Frontal cortex (tissue), 4 donors: ENCODE data around the gene AKAP17A. TPM values are rescaled to one million over a fixed set of nuclear protein-coding genes. Genes with fewer than 3 reads are reported as not detected.

ENCODE experiments used
- DNase-seq, 2 donors: peaks; one replicate each; pipeline ENCODE4 v3.0.0; 2012; ENCODE audit warnings: low spot score in 2 of 2
- FAIRE-seq: peaks from 2 replicates; lab custom pipeline; 2012; peaks lifted over from hg19 to GRCh38; lab: Jason Lieb, UNC
- total RNA-seq: library from RNA; depleted of rRNA; stranded (reverse); fragments of >200 nt; gene quantifications from one replicate; pipeline ENCODE4 v1.2.3, GENCODE V29; 2014
- donor health status: control.
- donor health status: control.
- donor health status: control.

AKAP17A gene
- total RNA-seq, 1 donor from 2014 or later = 12.2 TPM

DNA sequence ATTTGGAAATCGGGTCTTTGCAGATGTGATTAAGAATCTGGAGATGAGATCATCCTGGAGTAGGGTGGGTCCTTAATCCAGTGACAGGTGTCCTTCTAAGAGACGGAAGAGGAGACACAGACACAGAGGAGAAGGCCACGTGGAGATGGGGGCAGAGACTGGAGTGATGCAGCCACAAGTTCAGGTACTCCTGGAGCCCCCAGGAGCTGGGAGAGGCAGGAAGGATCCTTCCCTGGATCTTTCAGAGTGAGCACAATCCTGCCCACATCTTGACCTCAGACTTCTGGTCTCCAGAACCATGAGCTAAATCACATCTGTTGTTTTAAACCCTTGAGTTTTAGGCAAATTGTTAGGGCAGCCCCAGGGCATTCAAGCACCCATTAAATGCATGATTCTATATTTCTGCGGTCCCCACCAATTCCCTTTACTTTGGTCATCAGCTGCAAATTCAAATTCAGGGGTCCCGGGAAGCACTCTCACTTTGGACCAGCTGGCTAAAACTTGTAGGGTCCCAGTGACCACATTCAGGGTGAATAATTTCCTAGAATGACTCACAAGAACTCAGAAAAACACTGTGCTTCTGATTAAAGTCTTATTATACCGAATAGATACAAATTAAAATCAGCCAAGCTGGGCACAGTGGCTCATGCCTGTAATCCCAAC lies 12.8 kb upstream of the AKAP17A start:
- FAIRE-seq = no peak
- DNase-seq = no peak

DNA sequence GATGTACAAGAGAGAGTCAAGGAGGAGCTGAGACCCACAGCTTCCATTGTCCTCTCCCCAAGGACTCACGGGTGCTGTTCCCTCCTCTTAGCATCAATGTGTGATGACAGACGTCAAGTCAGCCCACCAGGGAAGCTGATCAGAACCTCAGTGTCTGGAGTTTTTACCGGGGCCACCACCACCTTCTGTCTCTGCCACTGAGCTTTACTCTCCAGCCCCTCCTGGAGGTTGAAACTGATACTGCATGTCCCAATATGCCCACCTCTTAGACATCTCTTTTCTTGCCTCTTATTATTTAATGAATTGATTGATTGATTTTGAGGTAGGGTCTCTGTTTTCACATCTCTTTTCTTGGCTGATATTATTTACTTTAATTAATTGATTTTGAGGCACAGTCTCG lies 10.3 kb upstream of the AKAP17A start:
- no peak for FAIRE-seq
- DNase-seq = no peak

DNA sequence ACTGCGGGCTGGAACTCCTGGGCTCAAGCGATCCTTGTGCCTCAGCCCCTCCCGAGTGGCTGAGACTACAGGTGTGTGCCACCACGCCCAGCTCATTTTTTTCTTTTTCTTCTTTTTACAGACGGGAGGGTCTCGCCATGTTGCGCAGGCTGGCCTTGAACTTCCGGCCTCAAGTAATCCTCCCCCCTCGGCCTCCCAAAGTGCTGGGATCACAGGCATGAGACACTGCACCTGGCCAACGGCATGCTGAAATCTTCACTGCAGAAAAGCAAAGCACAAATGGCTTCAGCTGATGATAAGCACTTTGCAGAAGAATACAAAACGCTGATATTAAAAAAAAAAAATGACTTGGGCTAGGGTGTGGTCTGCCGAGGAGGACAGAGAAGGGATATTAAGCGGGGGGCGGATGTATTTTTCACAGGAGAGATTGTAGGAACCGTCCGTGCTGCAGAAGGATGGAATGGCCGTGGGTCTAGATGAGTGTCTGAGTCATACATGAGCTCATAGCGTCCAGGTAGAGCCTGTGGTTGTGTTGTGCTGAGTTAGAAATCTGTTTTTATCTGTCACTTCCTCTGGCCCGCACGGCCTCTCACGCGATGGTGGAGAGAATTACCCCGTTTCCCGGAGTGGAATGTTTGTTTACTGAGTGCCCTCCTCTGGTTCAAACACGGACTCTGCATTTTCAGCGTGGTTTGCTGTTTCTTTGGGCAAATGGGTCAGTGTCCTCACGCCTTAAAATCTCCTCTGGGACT lies 8.5 kb upstream of the AKAP17A start:
- DNase-seq (no peak), FAIRE-seq (no peak)

DNA sequence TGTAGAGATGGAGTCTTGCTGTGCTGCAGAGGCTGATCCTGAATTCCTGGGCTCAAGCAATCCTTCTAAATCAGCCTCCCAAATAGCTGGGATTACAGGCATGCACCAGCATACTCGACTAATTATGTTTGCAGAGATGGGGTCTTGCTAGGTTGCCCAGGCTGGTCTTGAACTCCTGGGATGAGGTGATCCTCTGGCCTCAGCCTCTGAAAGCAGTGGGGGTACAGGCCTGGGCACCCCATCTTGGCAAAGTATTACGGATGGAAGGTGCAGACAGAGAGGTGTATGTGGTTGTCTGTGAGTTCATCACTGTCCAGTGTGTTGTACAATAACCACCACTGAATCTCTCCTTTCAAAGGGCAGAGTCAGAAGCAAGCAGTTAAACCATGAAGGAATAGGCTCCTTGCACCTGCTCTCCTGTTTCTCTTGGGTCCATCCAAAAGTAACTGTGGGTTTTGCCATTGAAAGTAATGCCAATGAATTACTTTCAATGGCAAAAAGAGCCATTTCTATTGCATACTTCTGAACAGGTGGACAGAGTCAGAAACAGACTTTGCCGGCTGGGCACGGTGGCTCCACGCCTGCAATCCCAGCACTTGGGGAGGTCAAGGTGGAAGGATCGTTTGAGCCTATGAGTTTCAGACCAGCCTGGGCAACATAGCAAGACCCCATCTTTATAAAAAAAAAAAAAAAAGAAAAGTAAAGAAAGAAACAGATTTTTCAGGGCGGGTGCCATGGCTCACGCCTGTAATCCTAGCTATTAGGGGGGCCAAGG lies 7.0 kb upstream of the AKAP17A start:
- no peak for FAIRE-seq
- DNase-seq = no peak

DNA sequence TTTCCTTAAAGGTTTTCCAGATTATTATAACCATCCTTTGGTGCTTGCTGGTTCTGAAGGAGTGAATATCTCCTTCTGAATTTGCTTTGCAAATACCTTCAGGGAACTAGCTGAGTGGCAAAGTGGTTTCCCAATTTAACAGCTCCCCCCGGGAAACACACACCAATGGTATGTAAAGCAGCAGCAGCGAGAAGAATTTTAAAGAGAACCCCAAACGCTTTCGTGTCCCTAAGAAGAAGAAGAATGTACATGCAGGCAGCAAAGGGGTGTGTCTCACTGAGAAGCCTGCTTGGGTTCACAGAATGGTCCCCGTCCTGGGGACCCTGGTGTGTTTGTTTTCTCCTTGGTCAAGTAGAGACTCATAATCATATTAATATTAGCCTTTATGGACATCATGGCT lies 4.2 kb upstream of the AKAP17A start:
- DNase-seq = no peak
- no peak for FAIRE-seq

DNA sequence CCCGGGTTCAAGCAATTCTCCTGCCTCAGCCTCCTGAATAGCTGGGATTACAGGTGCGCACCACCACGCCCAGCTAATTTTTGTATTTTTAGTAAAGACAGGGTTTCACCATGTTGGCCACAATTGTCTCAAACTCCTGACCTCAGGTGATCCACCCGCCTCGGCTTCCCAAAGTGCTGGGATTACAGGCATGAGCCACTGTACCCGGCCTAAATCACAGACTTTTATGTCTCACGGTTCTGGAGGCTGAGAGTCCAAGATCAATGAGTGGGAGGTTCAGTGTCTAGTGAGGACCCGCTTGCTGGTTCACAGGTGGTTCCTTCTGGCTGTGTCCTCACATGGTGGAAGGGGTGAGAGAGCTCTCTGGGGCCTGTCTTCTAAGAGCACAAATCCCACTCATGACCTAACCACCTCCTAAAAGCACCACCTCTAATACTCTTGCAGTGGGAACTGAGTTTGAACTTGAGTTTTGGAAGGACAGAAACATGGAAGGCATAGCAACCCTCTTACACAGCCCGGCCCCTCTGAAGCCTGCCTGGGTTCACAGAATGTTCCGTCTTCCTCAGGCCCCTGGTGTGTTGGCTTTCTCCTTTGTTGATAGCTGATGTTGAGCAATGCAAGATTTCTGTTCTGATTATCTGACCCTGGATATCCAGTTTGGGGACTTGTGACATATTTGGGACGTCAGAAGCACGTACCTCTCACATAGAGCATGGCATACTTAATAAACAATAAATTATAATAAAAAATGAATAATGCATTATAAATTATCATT lies 1.9 kb upstream of the AKAP17A start:
- no peak for DNase-seq
- no peak for FAIRE-seq

DNA sequence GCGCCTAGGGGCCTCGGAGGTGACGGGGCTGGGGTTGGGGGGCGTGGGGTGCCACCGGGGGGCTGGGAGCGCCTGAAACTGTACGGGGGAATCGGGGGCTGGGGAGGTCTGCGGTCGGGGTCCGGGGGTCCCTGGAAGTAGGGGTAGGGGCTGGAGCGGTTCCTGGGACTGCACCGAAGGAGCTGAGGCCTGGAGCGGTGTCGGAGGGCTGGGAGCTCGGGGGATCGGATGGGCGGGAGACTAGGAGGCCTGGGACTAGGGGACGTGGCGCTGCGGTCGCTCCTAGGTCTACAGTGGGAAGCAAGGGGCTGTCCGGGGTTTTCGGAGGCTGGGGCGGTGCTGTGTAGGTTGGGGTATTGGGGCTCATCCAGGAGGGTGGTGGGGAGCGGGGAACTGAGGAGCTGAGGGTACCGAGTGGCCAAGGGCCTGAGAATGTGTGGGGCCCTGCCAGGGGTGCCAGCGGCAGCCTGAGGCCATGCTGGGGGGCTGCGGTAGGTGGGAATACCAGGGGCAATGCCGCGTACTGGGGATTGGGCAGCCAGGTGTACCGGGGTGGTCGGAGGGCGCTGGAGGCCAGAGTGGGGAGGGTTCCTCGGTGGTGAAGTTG lies 562 bp downstream of the AKAP17A start:
- DNase-seq (no peak), FAIRE-seq (no peak)

DNA sequence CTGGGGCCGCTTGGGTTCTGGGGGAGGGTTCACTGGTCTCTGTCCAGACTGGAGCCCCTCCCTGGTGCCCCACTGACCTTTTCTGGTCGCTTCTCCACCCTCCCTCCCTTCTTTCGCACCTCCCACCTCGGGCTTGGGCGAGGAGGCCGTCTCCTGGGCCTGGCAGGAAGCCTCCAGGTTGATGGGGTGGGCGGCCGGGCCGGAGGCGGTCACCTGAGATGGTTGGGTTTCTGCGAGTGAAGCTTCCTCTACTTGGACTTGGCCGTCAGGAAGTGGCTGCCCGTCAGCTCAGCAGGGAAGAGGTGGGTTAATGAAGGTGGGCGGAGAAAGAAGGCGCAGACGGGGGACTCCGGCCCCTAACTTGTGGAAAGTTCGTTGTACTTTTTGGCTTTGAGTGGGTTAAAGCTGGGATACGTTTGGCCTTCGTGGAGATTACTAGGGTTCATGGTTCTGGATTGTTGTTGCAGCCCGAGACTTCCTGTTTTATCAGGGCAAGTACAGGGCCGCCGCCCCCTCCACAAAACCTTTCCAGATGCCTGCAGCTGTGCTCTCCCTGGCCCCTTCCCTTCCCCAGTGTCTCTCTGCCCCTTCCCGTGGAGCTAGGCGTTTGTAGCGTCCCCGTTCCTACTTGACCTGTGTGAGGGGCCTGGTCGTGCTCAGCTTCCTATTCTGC lies 1.2 kb downstream of the AKAP17A start:
- DNase-seq = peak in 1 of 2 donors; percentile 48
- FAIRE-seq = no peak

DNA sequence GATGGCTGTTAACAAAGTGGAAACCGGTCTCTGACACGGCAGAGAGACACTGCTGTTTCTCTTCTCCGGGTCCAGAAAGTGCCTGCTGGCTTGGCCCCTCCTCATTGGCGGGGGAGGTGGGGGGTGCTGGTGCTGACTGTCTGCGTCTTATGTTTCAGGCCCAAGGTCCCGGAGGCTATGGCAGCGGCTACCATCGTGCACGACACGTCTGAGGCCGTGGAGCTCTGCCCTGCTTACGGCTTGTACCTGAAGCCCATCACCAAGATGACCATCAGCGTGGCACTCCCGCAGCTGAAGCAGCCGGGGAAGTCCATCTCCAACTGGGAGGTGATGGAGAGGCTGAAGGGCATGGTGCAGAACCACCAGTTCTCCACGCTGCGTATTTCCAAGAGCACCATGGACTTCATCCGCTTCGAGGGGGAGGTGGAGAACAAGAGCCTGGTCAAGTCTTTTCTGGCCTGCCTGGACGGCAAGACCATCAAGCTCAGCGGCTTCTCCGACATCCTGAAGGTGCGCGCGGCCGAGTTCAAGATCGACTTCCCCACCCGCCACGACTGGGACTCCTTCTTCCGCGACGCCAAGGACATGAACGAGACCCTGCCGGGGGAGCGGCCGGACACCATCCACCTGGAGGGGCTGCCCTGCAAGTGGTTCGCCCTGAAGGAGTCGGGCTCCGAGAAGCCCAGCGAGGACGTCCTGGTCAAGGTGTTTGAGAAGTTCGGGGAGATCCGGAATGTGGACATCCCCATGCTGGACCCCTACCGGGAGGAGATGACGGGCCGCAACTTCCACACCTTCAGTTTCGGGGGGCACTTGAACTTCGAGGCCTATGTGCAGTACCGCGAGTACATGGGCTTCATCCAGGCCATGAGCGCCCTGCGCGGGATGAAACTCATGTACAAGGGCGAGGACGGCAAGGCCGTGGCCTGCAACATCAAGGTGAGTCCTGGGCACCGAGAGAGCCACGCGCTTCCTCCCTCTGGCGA lies 2.2 kb downstream of the AKAP17A start:
- FAIRE-seq = no peak
- no peak for DNase-seq

DNA sequence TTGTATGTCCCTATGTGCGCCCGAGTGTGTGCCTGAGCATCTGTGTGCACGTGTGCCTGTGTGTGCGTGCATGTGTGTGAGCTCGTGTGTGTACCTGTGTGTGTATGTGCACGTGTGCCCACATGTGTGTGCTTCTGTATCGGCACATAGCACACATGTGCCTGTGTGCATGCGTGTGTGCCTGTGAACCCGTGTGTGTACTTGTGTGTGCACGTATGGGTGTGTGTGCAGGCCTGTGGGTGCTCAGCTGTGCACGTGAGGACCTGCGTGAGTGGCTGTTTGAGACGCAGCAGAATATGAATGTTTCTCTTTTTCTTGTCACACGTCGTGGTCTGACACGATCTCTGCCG lies 4.3 kb downstream of the AKAP17A start:
- no peak for DNase-seq
- FAIRE-seq = no peak

DNA sequence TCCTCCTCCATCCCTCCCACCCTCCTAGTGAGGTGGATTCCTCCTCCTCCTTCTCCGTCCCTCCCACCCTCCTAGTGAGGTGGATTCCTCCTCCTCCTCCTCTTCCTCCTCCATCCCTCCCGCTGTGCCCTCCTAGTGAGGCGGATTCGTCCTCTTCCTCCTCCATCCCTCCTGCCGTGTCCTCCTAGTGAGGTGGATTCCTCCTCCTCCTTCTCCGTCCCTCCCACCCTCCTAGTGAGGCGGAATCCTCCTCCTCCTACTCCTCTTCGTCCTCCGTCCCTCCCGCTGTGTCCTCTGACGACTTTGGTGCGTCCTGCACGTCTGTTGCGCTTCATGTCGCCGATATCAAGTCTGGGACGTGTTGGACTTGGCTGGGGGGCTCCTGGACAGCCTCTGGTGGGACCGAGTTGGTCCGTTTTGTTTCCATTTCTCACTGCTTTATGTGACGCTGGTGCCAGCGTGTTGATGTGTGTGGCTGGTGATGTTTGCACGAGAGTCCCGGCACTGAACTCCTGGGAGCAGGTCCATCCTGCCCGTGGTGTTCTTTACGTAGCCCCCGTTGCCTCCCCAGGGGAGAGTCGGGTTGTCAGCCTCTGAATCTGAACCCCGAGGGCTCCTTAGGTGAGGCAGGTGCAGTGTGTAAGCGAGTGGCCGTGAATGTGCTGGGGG lies 5.4 kb downstream of the AKAP17A start:
- DNase-seq = no peak
- no peak for FAIRE-seq

DNA sequence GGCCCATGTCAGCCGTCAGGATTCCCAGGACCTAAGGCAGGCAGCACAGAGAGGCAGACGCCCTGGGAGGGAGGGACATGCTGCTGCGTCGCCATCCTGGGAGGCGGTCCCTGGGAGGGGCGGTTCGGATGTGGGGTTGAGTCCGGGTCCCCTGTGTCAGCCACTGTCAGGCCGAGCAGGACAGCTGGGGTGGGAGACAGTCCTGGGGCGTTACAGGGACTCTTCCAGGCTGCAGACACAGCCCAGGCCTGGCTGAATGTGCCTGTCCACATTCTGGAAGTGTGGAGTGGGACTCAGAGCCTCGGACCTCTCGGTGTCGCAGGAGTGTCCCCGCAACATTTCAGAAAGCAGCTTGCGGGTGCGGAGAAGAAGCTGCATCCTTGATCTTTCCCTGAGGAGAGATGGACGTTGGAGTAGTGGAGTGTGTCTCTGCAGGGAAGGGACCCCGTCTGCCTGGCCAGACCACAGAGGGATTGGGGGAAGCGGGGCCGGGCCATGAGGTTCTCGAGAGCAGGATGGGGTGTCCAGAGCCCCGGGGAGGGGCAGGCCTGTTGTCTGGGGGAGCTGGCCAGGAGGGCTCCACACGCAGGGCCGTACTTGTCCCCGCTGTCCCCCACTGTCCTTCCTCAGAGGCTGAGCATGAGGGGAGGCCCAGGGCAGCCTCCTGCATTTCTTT lies 6.1 kb downstream of the AKAP17A start:
- FAIRE-seq (no peak), DNase-seq (no peak)

DNA sequence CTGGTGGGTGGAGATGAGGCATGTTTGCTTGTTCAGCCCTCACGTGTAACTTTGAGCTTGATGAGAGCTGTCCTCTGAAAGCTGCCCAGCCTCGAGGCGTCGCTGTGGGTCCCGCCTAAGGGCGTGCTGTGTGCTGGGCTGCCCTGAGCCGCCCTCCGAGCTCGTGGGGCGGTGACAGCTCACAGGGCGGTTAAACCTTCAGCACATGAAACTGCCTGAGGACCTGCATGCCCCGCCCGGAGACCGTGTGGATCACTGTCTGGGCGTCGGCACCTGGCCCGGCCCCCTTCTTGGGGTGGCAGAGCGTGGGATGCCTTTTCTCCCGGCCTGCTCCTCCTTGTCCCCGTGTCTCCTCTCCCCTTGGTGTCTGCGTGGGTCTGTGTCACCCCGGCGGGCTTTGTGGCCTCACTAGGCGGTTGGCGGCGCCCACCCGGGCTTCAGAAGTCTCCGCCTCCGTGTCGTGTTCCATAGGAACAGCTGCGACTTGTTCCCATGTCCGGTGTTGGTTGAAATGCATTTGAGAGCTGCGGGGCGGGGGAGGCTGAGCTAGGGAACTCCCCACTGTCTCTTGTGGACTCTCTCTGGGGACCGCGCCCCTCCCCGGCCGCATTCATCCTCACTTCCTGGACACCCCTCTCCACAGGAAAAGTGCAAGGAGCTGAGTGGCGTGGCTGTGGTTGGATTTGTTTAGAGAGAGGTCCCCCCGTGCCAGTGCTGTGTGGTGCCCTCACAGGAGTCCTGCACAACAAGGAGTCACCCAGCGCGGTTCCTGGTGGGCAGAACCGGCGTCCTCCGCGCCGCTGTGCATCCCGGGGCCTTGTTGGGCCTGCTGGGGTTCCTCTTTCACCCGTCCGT lies 6.8 kb downstream of the AKAP17A start:
- no peak for FAIRE-seq
- DNase-seq = peak in 1 of 2 donors; percentile 26

DNA sequence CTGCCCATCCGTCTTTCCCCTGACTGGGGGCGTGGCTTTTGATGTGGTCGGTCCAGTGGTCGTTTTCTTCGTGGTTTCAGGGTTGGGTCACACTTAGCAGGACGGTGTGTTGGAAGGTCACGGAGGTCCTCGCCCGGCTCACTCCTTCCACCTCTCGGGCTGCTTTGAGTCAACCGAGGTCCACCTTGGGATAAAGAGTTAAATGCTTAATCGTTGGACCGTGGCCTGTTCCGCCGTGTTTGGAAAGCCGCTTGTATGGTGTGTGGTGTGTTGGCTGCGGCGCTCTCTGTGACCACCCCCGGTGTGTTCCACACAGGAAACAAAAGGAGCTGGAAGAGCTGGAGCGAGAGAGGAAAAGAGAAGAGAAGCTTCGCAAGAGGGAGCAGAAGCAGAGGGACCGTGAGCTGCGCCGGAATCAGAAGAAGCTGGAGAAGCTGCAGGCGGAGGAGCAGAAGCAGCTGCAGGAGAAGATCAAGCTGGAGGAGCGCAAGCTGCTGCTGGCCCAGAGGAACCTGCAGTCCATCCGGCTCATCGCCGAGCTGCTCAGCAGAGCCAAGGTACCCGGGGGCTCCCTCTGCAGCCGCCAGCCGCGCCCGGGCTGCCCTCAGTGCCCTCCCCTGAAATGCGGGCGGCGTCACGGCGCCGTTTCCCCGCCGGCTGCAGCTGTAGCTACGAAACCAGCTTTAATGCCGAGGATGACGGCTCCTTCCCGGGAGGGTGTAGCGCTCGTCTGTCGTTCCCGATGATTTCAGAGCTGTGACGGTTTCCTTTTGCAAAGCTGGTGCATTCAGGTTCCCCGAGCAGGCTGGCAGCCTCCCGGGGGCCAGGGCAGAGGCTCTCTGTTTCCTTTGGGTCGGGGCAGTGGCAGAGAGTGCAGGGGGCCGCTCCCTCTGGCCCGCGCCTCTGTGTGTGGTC lies 7.7 kb downstream of the AKAP17A start:
- FAIRE-seq (no peak), DNase-seq (peak in 1 of 2 donors; percentile 29)

DNA sequence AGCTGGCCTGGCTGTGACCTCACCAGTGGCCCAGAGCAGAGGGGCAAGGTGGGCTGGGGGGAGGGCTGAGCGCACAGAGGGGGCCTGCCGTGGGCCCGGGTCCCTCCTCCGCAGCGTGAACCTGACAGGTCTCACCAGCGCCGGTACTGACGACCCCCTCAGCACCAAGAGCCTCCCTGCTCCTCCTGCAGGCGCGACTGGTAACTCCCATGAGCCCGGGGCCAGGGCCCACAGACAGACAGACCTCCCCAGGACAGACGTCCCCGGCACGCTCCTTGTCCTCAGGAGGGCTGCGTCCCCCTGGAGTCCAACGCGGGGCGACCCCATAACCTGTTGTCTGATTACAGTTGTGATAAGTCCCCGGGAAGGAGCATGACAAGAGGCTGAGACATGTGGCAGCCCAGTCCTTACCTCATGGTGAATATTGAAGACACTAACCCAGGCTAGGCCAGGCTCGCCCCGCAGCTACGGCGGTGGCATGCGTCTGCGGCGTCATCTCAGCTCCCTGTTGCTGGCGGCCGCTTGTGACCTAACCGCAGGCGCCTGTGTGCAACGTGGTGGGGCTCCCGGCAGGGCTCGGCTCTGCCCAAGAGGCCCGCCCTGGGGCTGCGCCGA lies 8.5 kb downstream of the AKAP17A start:
- FAIRE-seq = no peak
- DNase-seq = peak in 1 of 2 donors; percentile 29
